Measurements from ENCODE around the gene CCSER1. TPM values are rescaled to one million over a fixed set of nuclear protein-coding genes. Genes with fewer than 3 reads are reported as not detected.

Gene CCSER1
- total and polyA plus RNA-seq, 2 experiments from 2014 or later, result 5.2 to 23.4 TPM

- no peak overlapping the region for H2AFZ ChIP-seq
- H3K4me2 ChIP-seq, result no peak overlapping the region
- H3K27me3 ChIP-seq, result no peaks in the 10 kb centered on the region
- DNase-seq (ENCODE audit: low spot score), result no peak
- no peak overlapping the region for H3K4me3 ChIP-seq
- H3K79me2 ChIP-seq, result no peaks in the 10 kb centered on the region
- H4K20me1 ChIP-seq (ENCODE audit: insufficient read depth, poor library complexity, severe bottlenecking), result no peaks in the 10 kb centered on the region
- no peaks in the 10 kb centered on the region for H3K9me2 ChIP-seq (replicated peaks; ENCODE audit: insufficient read depth)
- no peaks in the 10 kb centered on the region for H3K9me3 ChIP-seq (ENCODE audit: low read depth)
- no peak overlapping the region for H3K27ac ChIP-seq
- no peaks in the 10 kb centered on the region for H3K4me1 ChIP-seq (ENCODE audit: insufficient read depth)
- H3K36me3 ChIP-seq (replicated peaks; ENCODE audit: insufficient read depth, low read depth), result no peaks in the 10 kb centered on the region
- WGBS (ENCODE audit: low lambda C conversion rate, missing lambda C conversion rate), result 79% methylated on average over 5 of the region's 5 CpGs
- TF ChIP-seq CTCF (IDR thresholded peaks at IDR 0.05; ENCODE audit: poor library complexity) (no peak), EZH2phosphoT487 (IDR thresholded peaks at IDR 0.05; ENCODE audit: low read depth, severe bottlenecking, unreplicated experiment) (no peak), EZH2 (IDR thresholded peaks at IDR 0.05; ENCODE audit: borderline replicate concordance) (no peak)
These were observed 416.4 kb downstream of the CCSER1 start for GRCh38 chr4:90543419-90544170.

- no peak for DNase-seq (ENCODE audit: low spot score)
- Histone ChIP-seq H3K27me3 (no peaks in the 10 kb centered on the region), H4K20me1 (ENCODE audit: insufficient read depth, poor library complexity, severe bottlenecking) (no peaks in the 10 kb centered on the region)
These were observed 417.4 kb downstream of the CCSER1 start for GRCh38 chr4:90544532-90545045.

GRCh38 chr4:90545380-90545779 lies 418.2 kb downstream of the CCSER1 start:
- no peaks in the 10 kb centered on the region for H3K36me3 ChIP-seq (replicated peaks; ENCODE audit: insufficient read depth, low read depth)
- H3K27ac ChIP-seq, result no peak overlapping the region
- H3K4me2 ChIP-seq, result no peak overlapping the region
- H3K4me1 ChIP-seq (ENCODE audit: insufficient read depth), result no peaks in the 10 kb centered on the region
- H2AFZ ChIP-seq, result no peak overlapping the region
- 93% methylated on average over 4 of the region's 4 CpGs for WGBS (ENCODE audit: low lambda C conversion rate, missing lambda C conversion rate)
- no peaks in the 10 kb centered on the region for H3K9me2 ChIP-seq (replicated peaks; ENCODE audit: insufficient read depth)
- no peak overlapping the region for H3K4me3 ChIP-seq
- DNase-seq (ENCODE audit: low spot score), result no peak
- TF ChIP-seq EZH2phosphoT487 (IDR thresholded peaks at IDR 0.05; ENCODE audit: low read depth, severe bottlenecking, unreplicated experiment) (no peak), CTCF (IDR thresholded peaks at IDR 0.05; ENCODE audit: poor library complexity) (no peak), EZH2 (IDR thresholded peaks at IDR 0.05; ENCODE audit: borderline replicate concordance) (no peak)
- no peaks in the 10 kb centered on the region for H4K20me1 ChIP-seq (ENCODE audit: insufficient read depth, poor library complexity, severe bottlenecking)
- H3K9me3 ChIP-seq (ENCODE audit: low read depth), result no peaks in the 10 kb centered on the region
- no peaks in the 10 kb centered on the region for H3K27me3 ChIP-seq
- no peaks in the 10 kb centered on the region for H3K79me2 ChIP-seq

More at GRCh38 chr4:90544532-90545045, 417.4 kb downstream of the CCSER1 start:
- no peaks in the 10 kb centered on the region for H3K9me2 ChIP-seq (replicated peaks; ENCODE audit: insufficient read depth)
- no peaks in the 10 kb centered on the region for H3K9me3 ChIP-seq (ENCODE audit: low read depth)
- no peak overlapping the region for H3K27ac ChIP-seq
- H3K4me3 ChIP-seq, result no peak overlapping the region
- H3K79me2 ChIP-seq, result no peaks in the 10 kb centered on the region
- no peak overlapping the region for H3K4me2 ChIP-seq
- H3K36me3 ChIP-seq (replicated peaks; ENCODE audit: insufficient read depth, low read depth), result no peaks in the 10 kb centered on the region
- no peaks in the 10 kb centered on the region for H3K4me1 ChIP-seq (ENCODE audit: insufficient read depth)
- no peak overlapping the region for H2AFZ ChIP-seq
- WGBS (ENCODE audit: low lambda C conversion rate, missing lambda C conversion rate), result 65% methylated on average over 2 of the region's 2 CpGs
- TF ChIP-seq CTCF (IDR thresholded peaks at IDR 0.05; ENCODE audit: poor library complexity), result no peak
- TF ChIP-seq EZH2phosphoT487 (IDR thresholded peaks at IDR 0.05; ENCODE audit: low read depth, severe bottlenecking, unreplicated experiment), result no peak
- no peak for TF ChIP-seq EZH2 (IDR thresholded peaks at IDR 0.05; ENCODE audit: borderline replicate concordance)

All from hepatocyte (in vitro differentiated cells).